PC-9 (cell line): ENCODE results near the gene ASCC3. TPM values are rescaled to one million over a fixed set of nuclear protein-coding genes. Genes with fewer than 3 reads are reported as not detected.

Source experiments
- BruUV-seq: library from RNA; stranded (reverse); fragments of 400-500 nt; replicated peaks from 2 replicates; lab custom pipeline; 2021; lab: Mats Ljungman, UMichigan
- CTCF ChIA-PET: fragments of 300-600 bp; sonication (Branson Sonifier 250); formaldehyde crosslinking; loops from one replicate; lab custom pipeline; 2022; ENCODE audit warnings: antibody characterized with exemption; lab: Charles Lee
- POLR2A ChIA-PET: fragments of 300-600 bp; sonication (Branson Sonifier 250); formaldehyde crosslinking; loops from one replicate; lab custom pipeline; 2022; ENCODE audit warnings: antibody characterized with exemption; ENCODE audit not compliant: unreplicated experiment; lab: Charles Lee
- DNase-seq, 2 experiments: peaks; one replicate each; pipeline versions ENCODE4 v3.0.0 to v3.0.0-alpha.2; 2015 to 2022; ENCODE audit warnings: mixed read lengths in 1 of 2
- H2AFZ ChIP-seq: fragments of 200-600 bp; sonication (generic); 2 replicates; pipeline ENCODE4 v1.8.1; 2017; ENCODE audit warnings: antibody characterized with exemption
- H3F3A ChIP-seq: fragments of 200-600 bp; sonication (generic); 2 replicates; pipeline ENCODE4 v1.8.1; 2017; ENCODE audit warnings: antibody characterized with exemption, mild to moderate bottlenecking, low read depth; ENCODE audit not compliant: insufficient read depth
- H3K27ac ChIP-seq: fragments of 200-600 bp; sonication (generic); 2 replicates; pipeline ENCODE4 v1.6.1; 2016; ENCODE audit warnings: mixed run types
- H3K27me3 ChIP-seq: fragments of 200-600 bp; sonication (generic); 2 replicates; pipeline ENCODE4 v1.6.1; 2016; ENCODE audit warnings: low read depth, mixed run types; ENCODE audit not compliant: insufficient read depth
- H3K36me3 ChIP-seq: fragments of 200-600 bp; sonication (generic); 2 replicates; pipeline ENCODE4 v1.6.1; 2016; ENCODE audit warnings: low read depth, mixed run types
- H3K4me1 ChIP-seq: fragments of 200-600 bp; sonication (generic); replicated peaks from 2 replicates; pipeline ENCODE4 v1.6.1; 2016; ENCODE audit warnings: mixed run types; ENCODE audit not compliant: insufficient read depth
- H3K4me2 ChIP-seq: fragments of 200-600 bp; sonication (generic); 2 replicates; pipeline ENCODE4 v1.6.1; 2017; ENCODE audit warnings: mixed run types
- H3K4me3 ChIP-seq: fragments of 200-600 bp; sonication (generic); 2 replicates; pipeline ENCODE4 v1.6.1; 2016; ENCODE audit warnings: mixed run types
- H3K79me2 ChIP-seq: fragments of 200-600 bp; sonication (generic); 2 replicates; pipeline ENCODE4 v1.6.1; 2017; ENCODE audit warnings: low read depth, mixed run types
- H3K9me2 ChIP-seq: fragments of 200-600 bp; sonication (generic); 2 replicates; pipeline ENCODE4 v1.8.1; 2017; ENCODE audit warnings: mild to moderate bottlenecking; ENCODE audit not compliant: insufficient read depth
- H3K9me3 ChIP-seq: fragments of 200-600 bp; sonication (generic); 2 replicates; pipeline ENCODE4 v1.8.1; 2016; ENCODE audit warnings: low read depth; ENCODE audit not compliant: insufficient read depth
- H4K20me1 ChIP-seq: fragments of 200-600 bp; sonication (generic); 2 replicates; pipeline ENCODE4 v1.8.1; 2017; ENCODE audit not compliant: insufficient read depth
- CTCF ChIP-seq: fragments of 200-600 bp; sonication (generic); conservative IDR thresholded peaks from 2 replicates; pipeline ENCODE4 v1.6.1; 2017; ENCODE audit warnings: mixed run types, antibody characterized with exemption, mild to moderate bottlenecking, moderate library complexity
- EZH2 ChIP-seq: fragments of 200-600 bp; sonication (generic); IDR thresholded peaks from 2 replicates; pipeline ENCODE4 v1.8.0; 2017; ENCODE audit warnings: antibody characterized with exemption, low read depth
- intact Hi-C: fragments of 100-400 bp; cut with micrococcal nuclease; formaldehyde crosslinking; loops from one replicate; pipeline ENCODE4 v1.10.0; 2022; ENCODE audit not compliant: unreplicated experiment
- total RNA-seq: library from RNA; stranded (reverse); gene quantifications from 2 replicates; pipeline ENCODE4 v1.2.3, GENCODE V29; 2021

Gene ASCC3
- total RNA-seq, 1 experiment from 2014 or later, result 29.4 TPM

- Histone ChIP-seq H3K9me2 (no peaks in the 10 kb centered on the region), H3K36me3 (peaks cover 16% of the 10 kb centered on the region; the same call in 1 of the 2 replicates), H3K9me3 (no peaks in the 10 kb centered on the region; the same call in 1 of the 2 replicates), H3F3A (no peaks in the 10 kb centered on the region), H2AFZ (no peak overlapping the region), H3K79me2 (no peaks in the 10 kb centered on the region), H4K20me1 (no peaks in the 10 kb centered on the region), H3K27ac (no peak overlapping the region), H3K4me2 (no peak overlapping the region), H3K4me1 (no peaks in the 10 kb centered on the region), H3K27me3 (no peaks in the 10 kb centered on the region), H3K4me3 (no peak overlapping the region)
- TF ChIP-seq EZH2 (no peak), CTCF (no peak)
- DNase-seq, result no peak
- CTCF ChIA-PET, result no interaction called here
- BruUV-seq, result no TSS peak
- intact Hi-C loops, result no loop called here
- POLR2A ChIA-PET, result no interaction called here
These were observed 366.5 kb downstream of the ASCC3 start for GRCh38 chr6:100514660-100515059.

- BruUV-seq, result no TSS peak
- intact Hi-C loops, result no loop called here
- no peak for TF ChIP-seq CTCF
- TF ChIP-seq EZH2, result no peak
- Histone ChIP-seq H3K79me2 (no peaks in the 10 kb centered on the region), H3K36me3 (peaks cover 21% of the 10 kb centered on the region), H3F3A (no peaks in the 10 kb centered on the region), H4K20me1 (no peaks in the 10 kb centered on the region), H3K9me3 (no peaks in the 10 kb centered on the region; the same call in 1 of the 2 replicates), H3K9me2 (no peaks in the 10 kb centered on the region), H3K27ac (no peak overlapping the region), H3K4me1 (no peaks in the 10 kb centered on the region), H3K4me2 (no peak overlapping the region), H3K4me3 (no peak overlapping the region), H2AFZ (no peak overlapping the region), H3K27me3 (no peaks in the 10 kb centered on the region)
- no peak for DNase-seq
- POLR2A ChIA-PET, result no interaction called here
- CTCF ChIA-PET, result no interaction called here
These were observed 368.8 kb downstream of the ASCC3 start for GRCh38 chr6:100512203-100512862.

GRCh38 chr6:100509101-100509500 lies 372.0 kb downstream of the ASCC3 start:
- no peak overlapping the region for H3K4me2 ChIP-seq

More at GRCh38 chr6:100509101-100509500, 372.0 kb downstream of the ASCC3 start:
- POLR2A ChIA-PET, result interaction anchor here (0.6 kb wide), 1 partner anchor 29 kb away, joined by 4 read pairs; no protein-coding TSS in a partner anchor
- Histone ChIP-seq H3K27ac (no peak overlapping the region), H3K4me3 (no peak overlapping the region), H2AFZ (no peak overlapping the region), H4K20me1 (no peaks in the 10 kb centered on the region), H3K79me2 (no peaks in the 10 kb centered on the region), H3K9me3 (no peaks in the 10 kb centered on the region; the same call in 1 of the 2 replicates), H3F3A (no peaks in the 10 kb centered on the region), H3K4me1 (no peaks in the 10 kb centered on the region), H3K27me3 (no peaks in the 10 kb centered on the region), H3K9me2 (no peaks in the 10 kb centered on the region), H3K36me3 (peaks cover 20% of the 10 kb centered on the region)
- CTCF ChIA-PET, result no interaction called here
- intact Hi-C loops, result loop anchor here (10.0 kb wide), 1 partner anchor 204 kb away; no protein-coding TSS in a partner anchor
- DNase-seq, result peak in 1 of 2 experiments; percentile 55
- no TSS peak for BruUV-seq
- no peak for TF ChIP-seq CTCF
- TF ChIP-seq EZH2, result no peak
